HG02763 (cell line): ENCODE measurements around the gene TNFAIP1.

ENCODE experiments used
- ATAC-seq: cut with Tn5 transposase; IDR thresholded peaks from one replicate; pipeline ENCODE4 v1.9.1; 2021; ENCODE audit warnings: mild to moderate bottlenecking, moderate library complexity; ENCODE audit not compliant: unreplicated experiment

Gene TNFAIP1

GRCh38 chr17:28344435-28344901 lies 8.9 kb downstream of the TNFAIP1 start:
- ATAC-seq, result no peak

GRCh38 chr17:28345419-28346198 lies 10.0 kb downstream of the TNFAIP1 start:
- no peak for ATAC-seq

GRCh38 chr17:28346199-28346580 lies 10.6 kb downstream of the TNFAIP1 start:
- no peak for ATAC-seq

GRCh38 chr17:28346746-28347246 lies 11.2 kb downstream of the TNFAIP1 start:
- ATAC-seq, result no peak

GRCh38 chr17:28347261-28347891 lies 11.8 kb downstream of the TNFAIP1 start:
- ATAC-seq, result no peak

- ATAC-seq, result no peak
Measured at GRCh38 chr17:28348979-28349378, 13.4 kb downstream of the TNFAIP1 start.

- no peak for ATAC-seq
Measured at GRCh38 chr17:28350271-28350670, 14.7 kb downstream of the TNFAIP1 start.

- peak; percentile 95 for ATAC-seq
Measured at GRCh38 chr17:28357061-28357900, 21.7 kb downstream of the TNFAIP1 start, which contains the start of gene POLDIP2. POLDIP2 (minus strand) TSS chr17:28357527; CDS start chr17:28357448, 79 bp downstream.

- no peak for ATAC-seq
Measured at GRCh38 chr17:28357901-28358197, 22.3 kb downstream of the TNFAIP1 start.

- no peak for ATAC-seq
Measured at GRCh38 chr17:28363186-28363585, 27.6 kb downstream of the TNFAIP1 start.

- ATAC-seq, result no peak
Measured at GRCh38 chr17:28363776-28364650, 28.5 kb downstream of the TNFAIP1 start.

- no peak for ATAC-seq
Measured at GRCh38 chr17:28364665-28365363, 29.3 kb downstream of the TNFAIP1 start, which contains the start of gene SEBOX. SEBOX (minus strand) TSS chr17:28365199; CDS start chr17:28365151, 48 bp downstream.

GRCh38 chr17:28365487-28365886 lies 29.9 kb downstream of the TNFAIP1 start:
- ATAC-seq, result no peak

- no peak for ATAC-seq
Measured at GRCh38 chr17:28366605-28367004, 31.0 kb downstream of the TNFAIP1 start.

- no peak for ATAC-seq
Measured at GRCh38 chr17:28367641-28368305, 32.2 kb downstream of the TNFAIP1 start.

- ATAC-seq, result no peak
Measured at GRCh38 chr17:28368306-28368831, 32.8 kb downstream of the TNFAIP1 start.

- no peak for ATAC-seq
Measured at GRCh38 chr17:28368915-28369683, 33.5 kb downstream of the TNFAIP1 start.

GRCh38 chr17:28369684-28370034 lies 34.1 kb downstream of the TNFAIP1 start:
- ATAC-seq, result no peak
